HG02938 (cell line): ENCODE results near the gene THAP11.
"Not testable (repeated sequence)": the region's sequence is repeated elsewhere in the genome, so short reads cannot be mapped to it uniquely, and the experiment has no call there.

Experiments used
- ATAC-seq: cut with Tn5 transposase; IDR thresholded peaks from one replicate; pipeline ENCODE4 v1.9.1; 2021; ENCODE audit warnings: mild to moderate bottlenecking, moderate library complexity; ENCODE audit not compliant: unreplicated experiment

Gene THAP11

DNA sequence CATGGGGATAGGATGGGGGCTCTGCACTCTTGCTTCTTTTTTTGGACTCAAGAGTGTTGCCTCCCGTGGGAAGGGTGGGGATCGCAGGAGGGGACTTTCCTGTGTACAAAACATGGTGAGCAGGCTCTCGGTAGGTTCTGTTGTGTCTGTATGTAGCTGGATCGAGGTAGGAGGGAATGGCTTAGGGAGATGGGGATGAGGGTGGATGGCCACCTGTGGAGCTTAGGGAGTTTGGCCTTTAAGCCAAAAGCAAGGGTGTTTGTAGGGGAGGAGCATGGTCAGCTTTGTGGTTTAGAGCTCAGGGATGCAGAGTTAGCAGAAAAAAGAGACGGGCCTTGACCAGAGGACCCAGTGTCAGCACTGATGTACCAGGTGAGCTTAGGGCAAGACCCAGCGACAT, 19.8 kb downstream of the THAP11 start:
- ATAC-seq: no peak

DNA sequence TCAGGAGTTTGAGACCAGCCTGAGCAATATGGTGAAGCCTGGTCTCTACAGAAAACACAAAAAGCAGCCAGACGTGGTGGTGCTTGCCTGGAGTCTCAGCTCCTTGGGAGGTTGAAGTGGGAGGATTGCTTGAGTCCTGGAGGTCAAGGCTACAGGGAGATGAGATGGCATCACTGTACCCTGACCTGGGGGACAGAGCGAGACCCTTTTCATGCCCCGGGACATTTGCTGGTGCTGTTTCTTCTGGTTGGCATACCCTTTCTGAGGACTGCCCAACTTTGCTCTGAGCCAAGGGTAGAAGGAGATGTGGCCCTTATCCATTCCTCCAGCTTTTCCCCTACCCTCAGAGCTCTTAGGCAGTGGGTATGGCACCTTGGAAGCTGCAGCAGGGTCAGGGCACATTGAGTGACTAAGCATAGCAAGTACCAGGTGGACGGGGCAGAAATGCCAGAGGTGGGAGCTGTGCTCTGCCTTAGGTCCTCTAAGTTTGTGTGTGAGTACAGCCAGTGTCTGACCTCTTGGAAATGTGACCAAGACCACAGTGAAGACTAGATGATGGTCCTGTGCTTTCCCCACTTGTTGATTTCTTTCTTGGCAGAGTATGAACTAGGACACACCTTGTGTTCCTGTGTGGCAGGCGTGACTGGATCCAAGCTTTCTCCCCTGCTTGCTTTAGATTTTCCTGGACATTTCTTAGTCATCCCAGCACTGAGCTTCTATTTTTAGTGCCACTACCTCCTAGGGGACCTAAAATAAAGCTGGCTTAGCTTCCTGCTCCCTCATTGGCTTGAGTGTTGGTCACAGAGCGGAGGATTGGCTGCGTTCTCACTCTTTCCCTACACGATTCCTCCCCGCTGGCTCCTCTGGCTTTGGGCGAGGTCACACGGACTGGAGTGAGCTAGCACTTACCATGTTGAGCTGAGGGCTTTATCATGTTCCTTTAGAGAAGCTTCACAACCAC, 20.8 kb downstream of the THAP11 start:
- no peak for ATAC-seq

DNA sequence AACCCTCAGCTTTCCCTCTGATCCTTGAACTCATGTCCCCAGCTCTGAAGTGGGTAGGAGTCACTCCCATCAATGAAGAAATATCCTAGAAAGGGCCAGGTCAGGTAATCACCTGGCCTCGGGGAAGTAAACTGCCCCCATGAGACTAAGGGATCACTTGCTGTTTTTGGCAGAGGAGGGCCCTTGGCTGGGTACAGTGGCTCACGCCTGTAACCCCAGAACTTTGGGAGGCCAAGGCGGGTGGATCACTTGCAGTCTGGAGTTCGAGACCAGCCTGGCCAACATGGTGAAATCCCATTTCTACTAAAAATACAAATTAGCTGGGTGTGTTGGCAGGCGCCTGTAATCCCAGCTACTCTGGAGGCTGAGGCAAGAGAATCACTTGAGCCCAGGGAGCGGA, 21.9 kb downstream of the THAP11 start:
- not testable (repeated sequence) for ATAC-seq

DNA sequence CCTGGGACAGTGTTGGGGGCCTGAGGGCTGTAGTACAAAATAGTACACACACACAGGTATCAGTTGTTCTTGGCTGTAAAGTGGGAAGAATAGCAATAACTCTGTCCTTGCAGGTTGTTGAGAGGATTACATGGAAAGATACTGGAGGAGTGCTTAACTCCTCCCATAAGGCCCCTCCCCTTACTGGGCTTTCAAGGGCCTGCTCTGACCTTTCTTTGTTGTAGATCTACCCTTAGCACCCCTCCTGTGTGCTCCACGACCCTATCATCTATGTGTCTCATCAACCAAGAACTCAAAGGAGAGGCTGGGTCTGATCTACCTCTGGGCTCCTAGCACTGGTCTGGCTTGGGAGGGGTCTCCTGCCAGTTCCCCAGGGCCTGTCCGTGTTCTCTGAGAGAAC, 22.5 kb downstream of the THAP11 start:
- ATAC-seq: no peak

DNA sequence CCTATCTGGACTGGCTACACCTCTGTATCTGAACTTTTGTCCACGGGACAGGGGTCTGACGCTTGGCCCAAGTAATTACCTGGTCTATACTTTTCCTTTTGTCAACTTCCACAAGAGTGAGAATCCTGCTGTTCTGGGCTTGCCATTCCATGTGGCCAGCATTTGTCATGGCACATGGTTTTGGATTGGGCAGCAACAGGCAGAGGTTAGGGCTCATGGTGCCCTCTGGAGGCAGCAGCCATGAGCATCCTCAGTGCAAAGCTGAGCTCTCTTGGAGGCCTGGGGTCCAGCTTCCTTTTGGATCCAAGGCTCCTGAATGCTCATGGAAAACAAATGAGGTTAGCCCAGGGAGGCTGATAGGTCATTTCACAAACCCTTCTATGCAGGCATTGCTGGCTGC, 23.2 kb downstream of the THAP11 start:
- no peak for ATAC-seq

DNA sequence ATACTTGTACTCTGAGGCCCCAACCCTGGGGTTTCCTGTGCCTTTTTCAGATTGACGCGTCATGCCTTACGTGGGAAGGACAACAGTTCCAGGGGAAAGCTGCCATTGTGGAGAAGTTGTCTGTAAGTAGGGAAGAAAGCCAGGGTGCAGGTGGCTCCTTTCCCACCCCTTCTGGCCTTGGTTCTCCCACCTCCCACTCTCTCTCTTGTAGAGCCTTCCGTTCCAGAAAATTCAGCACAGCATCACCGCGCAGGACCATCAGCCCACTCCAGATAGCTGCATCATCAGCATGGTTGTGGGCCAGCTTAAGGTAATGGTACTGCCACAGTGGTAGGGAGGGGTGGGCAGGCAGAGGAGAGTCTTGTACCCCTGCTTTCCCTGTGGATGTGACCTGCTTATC, 26.2 kb downstream of the THAP11 start:
- no peak for ATAC-seq

DNA sequence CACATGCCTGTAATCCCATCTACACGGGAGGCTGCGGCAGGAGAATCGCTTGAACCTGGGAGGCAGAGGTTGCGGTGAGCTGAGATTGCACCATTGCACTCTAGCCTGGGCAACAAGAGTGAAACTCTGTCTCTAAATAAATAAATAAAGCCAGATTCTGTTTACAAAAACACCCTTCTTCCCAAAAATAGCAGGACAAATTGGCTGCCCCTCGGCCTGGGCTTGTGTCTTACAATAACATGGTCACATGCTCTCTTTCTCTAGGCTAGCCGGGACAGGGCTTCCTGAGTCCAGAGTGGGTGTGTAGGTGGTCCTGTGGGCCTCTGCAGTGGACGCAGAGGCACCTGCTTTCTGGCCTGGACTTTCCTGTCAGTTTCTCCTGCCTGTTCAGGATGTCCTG, 27.5 kb downstream of the THAP11 start:
- ATAC-seq: no peak

DNA sequence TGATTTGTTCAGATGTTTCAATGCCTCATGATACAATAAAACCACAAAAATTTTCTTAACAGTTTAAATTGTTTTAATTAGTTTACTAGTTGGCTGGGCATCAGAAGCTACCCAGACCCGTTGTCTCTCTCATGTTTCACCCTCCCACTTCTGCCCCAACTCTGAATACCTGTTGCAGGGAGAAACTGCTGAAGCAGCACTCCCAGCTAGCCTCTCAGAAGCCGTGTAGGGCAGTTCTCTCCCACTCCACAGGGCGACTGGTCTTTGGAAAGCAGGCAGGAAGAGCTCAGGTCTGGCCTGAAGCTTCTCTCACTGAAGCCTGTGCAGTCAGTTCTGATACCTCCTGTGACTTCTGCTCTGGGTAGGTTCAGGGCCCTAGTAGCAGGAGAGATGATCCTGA, 29.1 kb downstream of the THAP11 start:
- no peak for ATAC-seq

DNA sequence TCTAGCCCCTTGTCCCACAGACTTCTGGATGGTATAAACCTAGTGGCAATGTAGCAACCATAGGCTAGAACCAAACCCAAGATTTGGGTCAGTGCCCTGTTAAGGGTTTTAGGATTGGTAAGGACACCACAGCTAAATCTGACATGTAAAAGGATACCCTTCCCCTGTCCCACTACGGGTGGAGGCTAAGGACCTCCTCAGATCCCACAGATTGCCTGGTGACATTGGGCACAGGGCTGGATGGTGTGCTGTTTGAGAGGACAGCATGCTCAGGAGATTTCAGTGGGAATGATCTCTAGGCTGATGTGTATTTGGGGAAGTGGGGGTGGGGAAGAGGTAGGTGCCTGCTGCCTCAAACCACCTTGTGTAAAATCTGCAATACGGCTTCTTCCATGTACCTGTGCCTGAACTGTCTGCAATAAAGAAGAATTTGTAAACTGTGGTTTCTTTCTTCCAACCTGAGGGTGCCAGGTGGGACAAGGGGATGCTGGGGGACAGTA, 30.1 kb downstream of the THAP11 start:
- ATAC-seq: no peak

DNA sequence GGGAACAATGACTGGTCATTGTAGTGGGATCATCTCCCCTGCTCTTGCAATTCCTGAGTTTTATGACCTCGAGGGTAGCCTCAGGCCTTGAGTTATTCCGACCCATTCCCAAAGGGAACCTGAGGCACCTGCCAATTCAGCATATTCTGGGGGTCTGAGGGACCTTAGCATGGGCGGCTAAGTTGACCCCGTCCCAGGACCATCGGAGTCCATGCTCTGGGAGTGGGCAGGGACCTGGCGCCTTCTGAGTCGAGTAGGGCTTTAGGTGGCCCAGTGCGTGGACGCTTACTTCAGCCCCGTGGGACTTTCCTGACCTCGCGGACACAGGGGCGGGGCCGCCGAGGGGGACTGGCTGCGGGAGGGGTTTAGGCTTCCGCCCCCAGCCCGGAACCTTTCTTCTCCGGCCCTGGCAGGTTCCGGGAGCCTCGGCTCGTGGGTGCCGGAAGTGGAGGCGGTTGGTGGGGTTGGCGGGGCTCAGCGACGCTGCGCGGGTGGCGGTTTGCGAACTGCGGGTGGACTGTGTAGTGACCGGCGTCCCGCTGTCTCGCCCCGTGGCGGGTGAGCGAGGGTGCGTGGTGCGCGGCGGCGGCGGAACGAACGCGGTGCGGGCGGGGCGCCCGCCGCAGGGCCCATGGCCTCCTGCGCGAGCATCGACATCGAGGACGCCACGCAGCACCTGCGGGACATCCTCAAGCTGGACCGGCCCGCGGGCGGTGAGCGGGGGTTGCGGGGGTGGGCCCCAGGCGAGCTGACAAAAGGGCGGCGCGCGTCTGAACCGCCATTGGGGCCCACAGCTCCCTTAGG, 30.7 kb downstream of the THAP11 start, which contains the start of gene EDC4:
Gene EDC4 (plus strand): TSS at position 422 of the 804 bp plus-strand sequence. CDS start 210 bp downstream, at position 632.
- ATAC-seq: peak; percentile 70

DNA sequence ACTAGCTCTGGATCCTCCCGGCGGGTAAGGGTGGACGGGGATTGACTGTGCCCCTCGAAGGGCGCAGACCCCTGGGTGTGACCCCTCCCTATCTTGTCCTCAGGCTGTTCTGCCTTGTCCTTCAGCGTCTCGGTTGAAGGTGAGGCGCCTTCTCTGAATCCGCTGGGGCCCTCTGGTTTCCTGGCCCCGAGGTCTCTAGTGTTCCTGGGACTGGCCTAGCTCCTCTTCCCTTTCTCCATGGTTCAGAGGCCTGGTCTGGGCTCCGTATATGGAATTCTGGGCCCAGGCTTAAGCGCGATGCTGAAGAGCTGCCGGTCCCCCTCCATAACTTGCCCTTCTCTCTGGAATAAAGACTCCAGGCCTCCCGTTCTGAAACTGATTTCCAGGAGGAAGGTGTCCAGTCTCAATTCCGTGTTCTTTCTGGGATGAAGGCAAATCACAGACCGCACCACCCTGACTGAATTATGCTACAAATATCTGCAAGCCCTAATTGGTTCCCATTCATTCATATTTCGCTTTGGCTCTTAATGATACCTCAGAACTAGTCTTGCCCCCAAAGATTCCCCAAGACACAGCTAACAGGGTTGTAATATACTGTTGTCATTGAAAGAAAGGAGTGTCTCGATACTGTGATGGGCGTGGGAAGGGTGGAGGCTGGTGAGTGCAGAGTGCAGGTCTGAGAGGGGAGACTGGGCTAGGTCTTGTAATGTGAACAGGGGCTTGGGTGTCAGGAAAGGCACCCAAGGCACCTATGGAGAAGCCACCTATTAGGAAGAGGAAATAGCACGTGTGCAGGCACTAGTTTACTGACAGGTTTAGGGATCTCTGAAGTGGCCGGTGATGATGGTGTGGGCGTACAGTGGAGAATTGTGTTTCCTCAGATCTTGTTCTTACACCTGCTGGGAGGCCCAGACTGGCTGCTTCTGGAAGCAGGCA, 31.6 kb downstream of the THAP11 start:
- peak; percentile 13 for ATAC-seq

DNA sequence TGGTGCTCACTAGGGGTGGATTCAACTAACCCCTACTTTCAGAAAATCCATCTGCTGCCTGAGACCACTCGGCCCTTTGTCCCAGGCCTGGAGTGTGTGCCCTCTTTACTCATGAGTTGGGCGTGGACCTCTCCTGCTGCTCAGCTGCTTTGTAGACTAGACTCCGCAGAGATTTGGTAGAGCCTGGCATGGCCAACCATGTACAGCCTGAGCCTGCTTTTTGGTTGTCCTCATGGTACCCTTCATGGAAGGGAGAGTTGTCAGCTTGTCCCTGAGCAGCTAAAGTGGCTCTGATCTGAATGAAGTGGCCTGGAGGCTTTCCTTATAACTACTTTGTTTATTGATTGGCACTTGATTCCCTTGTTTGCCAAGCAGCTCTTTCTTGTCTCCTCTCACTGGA, 32.3 kb downstream of the THAP11 start:
- ATAC-seq: no peak

DNA sequence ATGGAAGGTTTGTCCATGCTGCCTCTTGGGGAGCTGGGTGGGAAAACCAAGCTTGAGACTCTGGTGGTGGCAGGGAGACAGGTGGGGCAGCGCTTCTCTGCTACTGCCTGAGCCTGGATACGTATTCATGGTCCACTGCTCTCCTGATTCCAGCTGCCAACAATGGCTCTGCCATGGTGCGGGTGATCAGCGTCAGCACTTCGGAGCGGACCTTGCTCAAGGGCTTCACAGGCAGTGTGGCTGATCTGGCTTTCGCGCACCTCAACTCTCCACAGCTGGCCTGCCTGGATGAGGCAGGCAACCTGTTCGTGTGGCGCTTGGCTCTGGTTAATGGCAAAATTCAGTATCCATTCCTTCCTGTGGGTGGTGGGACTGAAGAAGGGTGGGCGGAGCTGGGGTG, 34.9 kb downstream of the THAP11 start:
- ATAC-seq: no peak

DNA sequence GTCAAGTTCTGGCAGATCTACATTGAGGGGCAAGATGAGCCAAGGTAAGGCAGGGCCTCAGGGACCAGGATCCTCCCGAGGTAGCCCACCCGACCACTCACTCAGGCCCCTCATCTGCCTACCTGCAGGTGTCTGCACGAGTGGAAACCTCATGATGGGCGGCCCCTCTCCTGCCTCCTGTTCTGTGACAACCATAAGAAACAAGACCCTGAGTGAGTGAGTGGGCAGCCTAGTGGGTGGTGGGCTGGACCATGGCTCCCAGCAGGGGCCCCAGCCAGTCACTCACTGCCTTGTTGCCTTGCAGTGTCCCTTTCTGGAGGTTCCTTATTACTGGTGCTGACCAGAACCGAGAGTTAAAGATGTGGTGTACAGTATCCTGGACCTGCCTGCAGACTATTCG, 36.1 kb downstream of the THAP11 start:
- no peak for ATAC-seq

DNA sequence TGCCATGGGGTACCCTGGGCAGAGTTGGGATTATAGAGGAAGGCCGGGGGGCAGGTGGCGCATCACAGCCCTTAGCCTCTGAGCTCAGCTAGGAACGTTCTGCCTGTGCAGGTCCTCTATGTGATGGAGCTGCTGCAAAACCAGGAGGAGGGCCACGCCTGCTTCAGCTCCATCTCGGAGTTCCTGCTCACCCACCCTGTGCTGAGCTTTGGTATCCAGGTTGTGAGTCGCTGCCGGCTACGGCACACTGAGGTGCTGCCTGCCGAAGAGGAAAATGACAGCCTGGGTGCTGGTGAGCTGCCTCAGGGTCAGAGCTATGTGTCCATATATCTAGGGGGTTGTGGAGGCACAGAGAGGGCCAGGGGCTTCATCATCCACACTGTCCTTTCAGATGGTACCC, 36.7 kb downstream of the THAP11 start:
- no peak for ATAC-seq

DNA sequence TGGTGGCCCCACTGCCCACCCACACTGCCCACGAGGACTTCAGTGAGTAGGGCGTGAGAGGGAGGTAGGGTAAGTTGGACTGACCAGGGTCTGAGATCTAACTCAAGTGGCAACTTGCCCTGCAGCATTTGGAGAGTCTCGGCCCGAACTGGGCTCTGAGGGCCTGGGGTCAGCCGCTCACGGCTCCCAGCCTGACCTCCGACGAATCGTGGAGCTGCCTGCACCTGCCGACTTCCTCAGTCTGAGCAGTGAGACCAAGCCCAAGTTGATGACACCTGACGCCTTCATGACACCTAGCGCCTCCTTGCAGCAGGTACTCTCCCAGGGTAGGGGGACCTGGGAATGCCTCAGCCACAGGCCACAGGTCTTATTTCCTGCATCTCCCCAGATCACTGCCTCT, 37.3 kb downstream of the THAP11 start:
- ATAC-seq: no peak

DNA sequence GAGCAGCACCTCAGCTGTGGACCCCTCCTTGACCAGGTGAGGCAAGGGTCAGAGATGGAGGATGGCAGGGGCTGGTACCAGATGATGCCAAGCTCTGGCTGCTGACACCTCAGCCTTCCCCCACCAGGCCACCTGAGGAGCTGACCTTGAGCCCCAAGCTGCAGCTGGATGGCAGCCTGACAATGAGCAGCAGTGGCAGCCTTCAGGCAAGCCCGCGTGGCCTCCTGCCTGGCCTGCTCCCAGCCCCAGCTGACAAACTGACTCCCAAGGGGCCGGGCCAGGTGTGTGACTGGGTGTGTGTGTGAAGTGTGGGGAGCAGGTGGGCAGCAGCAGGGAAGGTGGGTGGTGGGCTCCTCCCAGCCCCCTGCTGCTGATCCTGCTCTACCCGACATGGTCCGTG, 37.8 kb downstream of the THAP11 start:
- no peak for ATAC-seq

DNA sequence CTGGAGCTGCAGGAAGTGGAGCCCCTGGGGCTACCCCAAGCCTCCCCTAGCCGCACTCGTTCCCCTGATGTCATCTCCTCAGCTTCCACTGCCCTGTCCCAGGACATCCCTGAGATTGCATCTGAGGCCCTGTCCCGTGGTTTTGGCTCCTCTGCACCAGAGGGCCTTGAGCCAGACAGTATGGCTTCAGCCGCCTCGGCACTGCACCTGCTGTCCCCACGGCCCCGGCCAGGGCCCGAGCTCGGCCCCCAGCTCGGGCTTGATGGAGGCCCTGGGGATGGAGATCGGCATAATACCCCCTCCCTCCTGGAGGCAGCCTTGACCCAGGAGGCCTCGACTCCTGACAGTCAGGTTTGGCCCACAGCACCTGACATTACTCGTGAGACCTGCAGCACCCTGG, 38.5 kb downstream of the THAP11 start:
- ATAC-seq: no peak

DNA sequence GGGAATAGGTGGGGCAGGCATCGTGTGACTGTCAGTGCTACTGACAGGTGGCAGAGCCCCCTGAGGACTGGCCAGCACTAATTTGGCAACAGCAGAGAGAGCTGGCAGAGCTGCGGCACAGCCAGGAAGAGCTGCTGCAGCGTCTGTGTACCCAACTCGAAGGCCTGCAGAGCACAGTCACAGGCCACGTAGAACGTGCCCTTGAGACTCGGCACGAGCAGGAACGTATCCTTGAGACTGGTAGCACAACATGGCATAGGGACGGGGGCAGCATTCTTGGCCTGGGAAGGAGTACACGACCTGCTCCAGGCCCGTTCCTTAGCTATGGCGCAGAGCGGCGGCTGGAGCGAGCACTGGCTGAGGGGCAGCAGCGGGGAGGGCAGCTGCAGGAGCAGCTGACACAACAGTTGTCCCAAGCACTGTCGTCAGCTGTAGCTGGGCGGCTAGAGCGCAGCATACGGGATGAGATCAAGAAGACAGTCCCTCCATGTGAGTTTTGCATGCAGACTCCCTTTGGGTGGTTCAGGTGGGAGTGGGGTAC, 39.6 kb downstream of the THAP11 start:
- no peak for ATAC-seq

DNA sequence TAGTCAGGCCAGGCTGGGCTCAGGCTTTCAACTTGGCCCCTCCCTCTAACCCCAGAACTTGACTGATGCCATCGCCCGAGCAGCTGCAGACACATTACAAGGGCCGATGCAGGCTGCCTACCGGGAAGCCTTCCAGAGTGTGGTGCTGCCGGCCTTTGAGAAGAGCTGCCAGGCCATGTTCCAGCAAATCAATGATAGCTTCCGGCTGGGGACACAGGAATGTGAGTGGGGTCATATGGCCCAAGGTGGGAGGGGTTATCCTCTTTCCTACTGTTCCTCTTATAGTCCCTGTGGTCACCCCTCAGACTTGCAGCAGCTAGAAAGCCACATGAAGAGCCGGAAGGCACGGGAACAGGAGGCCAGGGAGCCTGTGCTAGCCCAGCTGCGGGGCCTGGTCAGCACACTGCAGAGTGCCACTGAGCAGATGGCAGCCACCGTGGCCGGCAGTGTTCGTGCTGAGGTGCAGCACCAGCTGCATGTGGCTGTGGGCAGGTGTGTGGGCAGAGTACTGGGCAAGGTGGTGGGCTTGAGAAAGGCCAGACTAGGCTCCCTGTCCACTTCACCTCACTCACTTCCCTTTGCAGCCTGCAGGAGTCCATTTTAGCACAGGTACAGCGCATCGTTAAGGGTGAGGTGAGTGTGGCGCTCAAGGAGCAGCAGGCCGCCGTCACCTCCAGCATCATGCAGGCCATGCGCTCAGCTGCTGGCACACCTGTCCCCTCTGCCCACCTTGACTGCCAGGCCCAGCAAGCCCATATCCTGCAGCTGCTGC, 40.4 kb downstream of the THAP11 start:
- no peak for ATAC-seq
